Measurements from ENCODE around the gene MTIF2. TPM values are rescaled to one million over a fixed set of nuclear protein-coding genes. Genes with fewer than 3 reads are reported as not detected.
A peak's percentile ranks its signal among the peaks of the same experiment; 100 is the strongest.
"Not testable (repeated sequence)": the region's sequence is repeated elsewhere in the genome, so short reads cannot be mapped to it uniquely, and the experiment has no call there.

The MTIF2 gene
- polyA plus RNA-seq, 3 donors = 8.1 to 12.5 (median 11.7) TPM

DNA sequence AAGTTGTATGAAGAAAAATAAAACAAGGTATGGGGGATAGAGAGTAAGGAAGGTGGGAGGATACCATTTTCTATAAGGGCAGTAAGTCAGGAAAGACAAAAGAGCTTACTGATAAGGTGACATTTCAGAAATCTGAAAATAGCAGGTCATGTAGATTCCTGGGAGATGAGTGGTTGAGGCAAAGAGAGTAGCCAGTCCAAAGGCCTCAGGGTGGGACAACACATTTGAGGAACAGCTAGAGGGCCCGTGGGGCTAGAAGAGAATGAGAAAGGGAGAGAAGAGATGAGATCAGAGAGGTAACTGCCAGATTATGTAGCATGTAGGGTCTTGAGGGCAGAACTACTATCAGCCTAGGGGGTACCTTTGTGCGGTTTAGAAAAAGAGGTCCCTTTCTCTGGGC is 39.8 kb downstream of the MTIF2 start:
- TF ChIP-seq, protein P1, sequence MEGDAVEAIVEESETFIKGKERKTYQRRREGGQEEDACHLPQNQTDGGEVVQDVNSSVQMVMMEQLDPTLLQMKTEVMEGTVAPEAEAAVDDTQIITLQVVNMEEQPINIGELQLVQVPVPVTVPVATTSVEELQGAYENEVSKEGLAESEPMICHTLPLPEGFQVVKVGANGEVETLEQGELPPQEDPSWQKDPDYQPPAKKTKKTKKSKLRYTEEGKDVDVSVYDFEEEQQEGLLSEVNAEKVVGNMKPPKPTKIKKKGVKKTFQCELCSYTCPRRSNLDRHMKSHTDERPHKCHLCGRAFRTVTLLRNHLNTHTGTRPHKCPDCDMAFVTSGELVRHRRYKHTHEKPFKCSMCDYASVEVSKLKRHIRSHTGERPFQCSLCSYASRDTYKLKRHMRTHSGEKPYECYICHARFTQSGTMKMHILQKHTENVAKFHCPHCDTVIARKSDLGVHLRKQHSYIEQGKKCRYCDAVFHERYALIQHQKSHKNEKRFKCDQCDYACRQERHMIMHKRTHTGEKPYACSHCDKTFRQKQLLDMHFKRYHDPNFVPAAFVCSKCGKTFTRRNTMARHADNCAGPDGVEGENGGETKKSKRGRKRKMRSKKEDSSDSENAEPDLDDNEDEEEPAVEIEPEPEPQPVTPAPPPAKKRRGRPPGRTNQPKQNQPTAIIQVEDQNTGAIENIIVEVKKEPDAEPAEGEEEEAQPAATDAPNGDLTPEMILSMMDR (IDR thresholded peaks at IDR 0.05) = no peak
- H3K27ac ChIP-seq (ENCODE audit: low read depth in 1 of 2, low read length in 2 of 2) = no peak overlapping the region
- no peak for DNase-seq
- Mint-ChIP-seq H3K36me3 (peaks cover 6 to 11% of the 10 kb centered on the region in 2 donors), H3K9me3 (peaks cover 0 to 2% (median 0%) of the 10 kb centered on the region in 7 donors), H3K4me1 (peaks cover 34% of the 10 kb centered on the region), H3K4me3 (no peak overlapping the region), H3K27ac (no peak overlapping the region), H3K27me3 (ENCODE audit: low read depth in 3 of 3) (no peaks in the 10 kb centered on the region)
- H3K27me3 ChIP-seq (ENCODE audit: control insufficient read depth in 2 of 2, insufficient read depth in 2 of 2, low read length in 2 of 2) = no peaks in the 10 kb centered on the region
- H2AFZ ChIP-seq (ENCODE audit: insufficient read depth, low read depth, low read length, poor library complexity, severe bottlenecking) = no peak overlapping the region
- peaks cover 3 to 8% of the 10 kb centered on the region in 2 donors for H3K36me3 ChIP-seq (replicated peaks in 1 of 2; ENCODE audit: control insufficient read depth in 1 of 2, insufficient read depth in 2 of 2, low read length in 2 of 2)
- H3K9me3 ChIP-seq (replicated peaks in 1 of 2; ENCODE audit: control insufficient read depth in 1 of 2, insufficient read depth in 1 of 2, low read length in 2 of 2) = no peaks in the 10 kb centered on the region
- peaks cover 33 to 41% of the 10 kb centered on the region in 2 donors for H3K4me1 ChIP-seq (ENCODE audit: control insufficient read depth in 1 of 2, insufficient read depth in 2 of 2, low read length in 2 of 2)
- no peak overlapping the region for H3K4me3 ChIP-seq (replicated peaks in 1 of 3; ENCODE audit: low read depth in 2 of 3, low read length in 3 of 3)
- peaks cover 47% of the 10 kb centered on the region for H3K79me2 ChIP-seq (ENCODE audit: insufficient read depth, low read length)
- no peak overlapping the region for H3K9ac ChIP-seq (ENCODE audit: insufficient read depth, low read length, poor library complexity, severe bottlenecking)
- WGBS (ENCODE audit: insufficient coverage) = 96% methylated on average over 2 of the region's 2 CpGs
- no peak overlapping the region for H3K4me2 ChIP-seq (replicated peaks; ENCODE audit: extremely low read depth, low read length, poor library complexity, severe bottlenecking)
- peaks cover 10% of the 10 kb centered on the region for H4K20me1 ChIP-seq (ENCODE audit: insufficient read depth, low read length)
- intact Hi-C loops (cut with micrococcal nuclease) = no loop called here

- Histone ChIP-seq H3K27ac (ENCODE audit: low read depth in 1 of 2, low read length in 2 of 2) (peak overlapping the region in 1 of 2 donors; percentile 60), H3K4me3 (replicated peaks in 1 of 3; ENCODE audit: low read depth in 2 of 3, low read length in 3 of 3) (peak overlapping the region in 1 of 3 experiments; percentile 52), H4K20me1 (ENCODE audit: insufficient read depth, low read length) (peaks cover under 1% of the 10 kb centered on the region), H3K9ac (ENCODE audit: insufficient read depth, low read length, poor library complexity, severe bottlenecking) (no peak overlapping the region), H3K9me3 (replicated peaks in 1 of 2; ENCODE audit: control insufficient read depth in 1 of 2, insufficient read depth in 1 of 2, low read length in 2 of 2) (no peaks in the 10 kb centered on the region), H3K4me2 (replicated peaks; ENCODE audit: extremely low read depth, low read length, poor library complexity, severe bottlenecking) (peak overlapping the region; percentile 57), H3K4me1 (ENCODE audit: control insufficient read depth in 1 of 2, insufficient read depth in 2 of 2, low read length in 2 of 2) (peaks cover 25 to 31% of the 10 kb centered on the region in 2 donors), H3K36me3 (replicated peaks in 1 of 2; ENCODE audit: control insufficient read depth in 1 of 2, insufficient read depth in 2 of 2, low read length in 2 of 2) (no peaks in the 10 kb centered on the region), H3K79me2 (ENCODE audit: insufficient read depth, low read length) (peaks cover 37% of the 10 kb centered on the region), H2AFZ (ENCODE audit: insufficient read depth, low read depth, low read length, poor library complexity, severe bottlenecking) (peak overlapping the region; percentile 62), H3K27me3 (ENCODE audit: control insufficient read depth in 2 of 2, insufficient read depth in 2 of 2, low read length in 2 of 2) (no peaks in the 10 kb centered on the region)
- Mint-ChIP-seq H3K36me3 (peaks cover 0 to 2% of the 10 kb centered on the region in 2 donors), H3K9me3 (peaks cover 0 to 2% (median 0%) of the 10 kb centered on the region in 7 donors), H3K4me1 (peaks cover 26% of the 10 kb centered on the region), H3K27me3 (ENCODE audit: low read depth in 3 of 3) (no peaks in the 10 kb centered on the region), H3K27ac (peak overlapping the region in 5 of 7 donors; percentile 54 to 86 (median 69)), H3K4me3 (peak overlapping the region in 1 of 2 donors; percentile 4)
- TF ChIP-seq, protein P1 (IDR thresholded peaks at IDR 0.05) = no peak
- DNase-seq = no peak
- intact Hi-C loops (cut with micrococcal nuclease) = no loop called here
These were observed 40.8 kb downstream of the MTIF2 start for GRCh38 chr2:55228226-55228563.

DNA sequence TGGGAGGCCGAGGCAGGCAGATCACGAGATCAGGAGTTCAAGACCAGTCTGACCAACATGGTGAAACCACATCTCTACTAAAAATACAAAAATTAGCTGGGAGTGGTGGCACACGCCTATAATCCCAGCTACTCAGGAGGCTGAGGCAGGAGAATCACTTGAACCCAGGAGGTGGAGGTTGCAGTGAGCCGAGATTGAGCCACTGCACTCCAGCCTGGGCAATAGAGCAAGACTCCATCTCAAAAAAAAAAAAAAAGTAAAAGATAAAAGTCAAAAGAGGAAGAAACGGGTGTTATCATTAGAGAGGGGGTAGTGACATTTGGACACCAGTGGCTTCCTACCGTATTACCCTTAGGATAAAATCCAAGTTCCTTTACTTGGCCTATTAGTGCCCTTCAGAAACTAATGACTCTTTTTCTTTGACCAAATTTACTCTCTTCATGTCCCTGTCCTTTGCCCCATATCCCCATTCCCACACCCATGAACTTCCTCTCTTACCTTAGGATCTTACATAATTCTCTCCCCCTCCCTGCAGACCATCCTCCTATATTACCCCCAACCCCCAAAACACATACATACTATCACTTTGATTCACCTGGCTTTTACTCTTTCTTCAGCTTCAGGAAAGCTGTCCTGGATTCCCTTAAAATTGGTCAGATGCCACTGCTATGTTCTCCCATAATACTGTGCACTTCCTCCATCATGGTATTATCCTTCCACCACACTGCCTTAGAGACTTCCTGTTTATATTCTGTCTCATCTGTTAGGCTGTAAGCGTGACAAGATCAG is 41.4 kb downstream of the MTIF2 start:
- H3K4me1 Mint-ChIP-seq = peaks cover 28% of the 10 kb centered on the region
- peaks cover 31% of the 10 kb centered on the region for H3K79me2 ChIP-seq (ENCODE audit: insufficient read depth, low read length)
- H3K27me3 Mint-ChIP-seq (ENCODE audit: low read depth in 3 of 3); H3K27me3 ChIP-seq (ENCODE audit: control insufficient read depth in 2 of 2, insufficient read depth in 2 of 2, low read length in 2 of 2); H3K36me3 Mint-ChIP-seq; H3K9ac ChIP-seq (ENCODE audit: insufficient read depth, low read length, poor library complexity, severe bottlenecking); H3K9me3 Mint-ChIP-seq; H4K20me1 ChIP-seq (ENCODE audit: insufficient read depth, low read length); H3K36me3 ChIP-seq (replicated peaks in 1 of 2; ENCODE audit: control insufficient read depth in 1 of 2, insufficient read depth in 2 of 2, low read length in 2 of 2); intact Hi-C loops (cut with micrococcal nuclease); H3K9me3 ChIP-seq (replicated peaks in 1 of 2; ENCODE audit: control insufficient read depth in 1 of 2, insufficient read depth in 1 of 2, low read length in 2 of 2): not testable (repeated sequence)
- peaks cover 30 to 33% of the 10 kb centered on the region in 2 donors for H3K4me1 ChIP-seq (ENCODE audit: control insufficient read depth in 1 of 2, insufficient read depth in 2 of 2, low read length in 2 of 2)
- H3K4me3 Mint-ChIP-seq = peak overlapping the region; percentile 4 to 79
- 0% methylated on average over 1 of the region's 7 CpGs for WGBS (ENCODE audit: insufficient coverage)
- DNase-seq = peak; percentile 54 to 80 (median 72)
- peak overlapping the region in 1 of 2 donors; percentile 60 for H3K27ac ChIP-seq (ENCODE audit: low read depth in 1 of 2, low read length in 2 of 2)
- peak overlapping the region; percentile 9 to 86 (median 74) for H3K27ac Mint-ChIP-seq
- H2AFZ ChIP-seq (ENCODE audit: insufficient read depth, low read depth, low read length, poor library complexity, severe bottlenecking) = peak overlapping the region; percentile 62
- H3K4me2 ChIP-seq (replicated peaks; ENCODE audit: extremely low read depth, low read length, poor library complexity, severe bottlenecking) = peak overlapping the region; percentile 57
- H3K4me3 ChIP-seq (replicated peaks in 1 of 3; ENCODE audit: low read depth in 2 of 3, low read length in 3 of 3) = peak overlapping the region in 2 of 3 experiments; percentile 4 to 52
